SK-N-MC (cell line): Measurements from ENCODE around the gene SUN1.

Experiments
- DNase-seq: peaks from one replicate; pipeline ENCODE4 v3.0.0-alpha.2; 2011; ENCODE audit warnings: low read depth, low spot score
- H3K27ac ChIP-seq: fragments of 200-600 bp; sonication (generic); 2 replicates; pipeline ENCODE4 v1.5.1; 2016; ENCODE audit warnings: mixed run types
- H3K36me3 ChIP-seq: fragments of 200-600 bp; sonication (generic); 2 replicates; pipeline ENCODE4 v1.6.1; 2017; ENCODE audit warnings: antibody characterized with exemption, low read length, mixed read lengths; ENCODE audit not compliant: insufficient read depth
- H3K4me3 ChIP-seq: fragments of 200-600 bp; sonication (generic); 2 replicates; pipeline ENCODE4 v1.5.1; 2016
- H3K9ac ChIP-seq: fragments of 200-600 bp; sonication (generic); 2 replicates; pipeline ENCODE4 v1.8.0; 2017; ENCODE audit warnings: mixed run types, mixed read lengths; ENCODE audit not compliant: insufficient read length
- H3K9me3 ChIP-seq: fragments of 200-600 bp; sonication (generic); 2 replicates; pipeline ENCODE4 v1.6.1; 2017; ENCODE audit warnings: low read depth, mild to moderate bottlenecking, antibody characterized with exemption, low read length, moderate library complexity, mixed read lengths
- EZH2 ChIP-seq: fragments of 200-600 bp; sonication (generic); IDR thresholded peaks from one replicate; pipeline ENCODE4 v1.6.1; 2017; ENCODE audit warnings: antibody characterized with exemption
- FOXP2 ChIP-seq: optimal IDR thresholded peaks from 2 replicates; pipeline ENCODE3; 2011; ENCODE audit warnings: mild to moderate bottlenecking, moderate library complexity; ENCODE audit not compliant: insufficient read depth; ENCODE audit errors: extremely low read length, control extremely low read depth
- POLR2AphosphoS5 ChIP-seq: IDR thresholded peaks from 2 replicates; pipeline ENCODE4 v1.6.1; 2012; ENCODE audit warnings: mild to moderate bottlenecking, low read depth, low read length, borderline replicate concordance

SUN1 gene

DNA sequence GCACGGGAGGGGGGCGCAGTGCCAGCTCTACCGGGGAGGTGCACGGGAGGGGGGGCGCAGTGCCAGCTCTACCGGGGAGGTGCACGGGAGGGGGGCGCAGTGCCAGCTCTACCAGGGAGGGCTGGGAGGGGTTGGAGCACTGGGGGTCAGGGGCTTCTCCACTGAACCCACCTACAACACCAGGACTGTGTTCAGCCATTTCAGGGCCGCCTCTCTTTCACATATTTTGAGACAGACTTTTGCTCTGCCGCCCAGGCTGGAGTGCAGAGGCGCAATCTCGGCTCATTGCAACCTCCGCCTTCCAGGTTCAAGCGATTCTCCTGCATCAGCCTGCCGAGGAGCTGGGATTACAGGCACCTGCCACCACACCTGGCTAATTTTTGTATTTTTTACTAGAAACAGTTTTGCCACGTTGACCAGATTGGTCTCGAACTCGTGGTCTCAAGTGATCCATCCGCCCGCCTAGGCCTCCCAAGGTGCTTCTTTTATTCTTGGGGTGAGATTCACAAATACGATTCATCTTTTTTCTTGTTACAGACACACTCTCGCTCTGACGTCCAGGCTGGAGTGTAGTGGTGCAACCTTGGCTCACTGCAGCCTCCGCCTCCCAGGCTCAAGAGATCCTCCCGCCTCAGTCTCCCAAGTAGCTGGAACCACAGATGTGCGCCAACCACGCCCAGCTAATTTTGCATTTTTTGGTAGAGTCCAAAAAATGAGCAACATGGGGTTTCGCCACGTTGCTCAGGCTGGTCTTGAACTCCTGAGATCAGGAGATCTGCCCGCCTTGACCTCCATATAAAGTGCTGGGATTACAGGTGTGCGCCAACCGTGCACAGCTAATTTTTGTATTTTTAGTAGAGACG is 85.2 kb downstream of the SUN1 start:
- no peaks in the 10 kb centered on the region for H3K36me3 ChIP-seq
- no peak overlapping the region for H3K9ac ChIP-seq
- no peak overlapping the region for H3K4me3 ChIP-seq
- no peak overlapping the region for H3K27ac ChIP-seq
- TF ChIP-seq FOXP2, result no peak
- no peak for TF ChIP-seq POLR2AphosphoS5
- TF ChIP-seq EZH2, result no peak
- DNase-seq, result no peak
- no peaks in the 10 kb centered on the region for H3K9me3 ChIP-seq

DNA sequence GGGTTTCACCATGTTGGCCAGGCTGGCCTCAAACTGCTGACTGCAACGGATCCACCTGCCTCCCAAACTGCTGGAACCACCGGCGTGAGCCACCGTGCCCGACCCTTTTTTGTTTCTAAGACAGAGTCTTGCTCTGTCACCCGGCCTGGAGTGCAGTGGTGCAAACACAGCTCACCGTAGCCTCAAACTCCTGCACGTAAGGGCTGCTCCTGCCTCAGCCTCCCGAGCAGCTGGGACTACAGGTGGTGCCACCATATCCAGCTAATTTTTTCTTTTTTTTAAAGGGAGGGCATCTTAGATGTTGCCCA is 85.8 kb downstream of the SUN1 start:
- DNase-seq, result no peak
- Histone ChIP-seq H3K36me3 (no peaks in the 10 kb centered on the region), H3K4me3 (no peak overlapping the region), H3K27ac (no peak overlapping the region), H3K9me3 (no peaks in the 10 kb centered on the region), H3K9ac (no peak overlapping the region)
- TF ChIP-seq POLR2AphosphoS5, result no peak
- no peak for TF ChIP-seq EZH2

- no peak overlapping the region for H3K9ac ChIP-seq
- no peak overlapping the region for H3K27ac ChIP-seq
- H3K9me3 ChIP-seq, result no peaks in the 10 kb centered on the region
- TF ChIP-seq EZH2 (no peak), FOXP2 (no peak), POLR2AphosphoS5 (no peak)
- no peak for DNase-seq
- no peaks in the 10 kb centered on the region for H3K36me3 ChIP-seq
- no peak overlapping the region for H3K4me3 ChIP-seq
These were observed 86.3 kb downstream of the SUN1 start for GRCh38 chr7:918441-919113.

DNA sequence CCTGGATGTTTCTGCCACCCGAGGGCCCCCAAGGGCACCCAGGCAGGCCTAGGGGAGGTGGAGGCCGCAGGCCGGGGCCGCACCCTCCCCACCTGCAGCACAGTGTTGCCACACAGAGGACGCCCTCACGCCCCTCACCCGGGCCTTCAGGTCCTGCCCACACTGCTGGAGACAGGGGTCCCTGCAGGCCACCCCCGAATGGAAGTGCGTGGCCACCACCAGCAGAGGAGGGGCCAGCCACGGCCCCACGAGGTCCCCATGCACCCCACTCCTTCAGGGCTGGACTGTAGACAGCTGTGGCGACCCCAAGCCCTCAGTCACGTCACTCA is 86.8 kb downstream of the SUN1 start:
- Histone ChIP-seq H3K4me3 (no peak overlapping the region), H3K9ac (no peak overlapping the region), H3K36me3 (no peaks in the 10 kb centered on the region), H3K27ac (no peak overlapping the region), H3K9me3 (no peaks in the 10 kb centered on the region)
- TF ChIP-seq FOXP2, result no peak
- no peak for TF ChIP-seq EZH2
- TF ChIP-seq POLR2AphosphoS5, result no peak
- DNase-seq, result no peak

DNA sequence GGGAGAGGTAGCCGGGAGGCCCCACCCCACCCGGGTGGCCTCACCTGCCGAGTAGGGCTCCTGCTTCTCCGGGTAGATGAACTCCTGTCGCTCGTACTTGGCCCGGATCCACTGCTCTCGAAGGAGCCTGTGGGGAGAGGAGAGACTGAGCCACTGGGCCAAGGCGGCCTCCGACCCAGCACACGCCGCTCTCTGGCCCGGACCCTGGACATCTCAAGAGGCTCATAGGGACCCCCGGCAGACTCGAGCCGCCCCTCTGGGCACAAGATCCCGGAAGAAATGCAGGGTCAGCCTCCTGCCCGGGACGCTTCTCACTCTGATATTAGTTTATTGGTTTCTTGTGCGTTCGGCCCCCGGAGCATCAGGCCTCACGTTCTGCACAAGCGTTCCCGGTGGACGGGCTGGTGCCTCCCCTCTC is 87.7 kb downstream of the SUN1 start:
- TF ChIP-seq POLR2AphosphoS5 (no peak), FOXP2 (no peak), EZH2 (no peak)
- Histone ChIP-seq H3K9me3 (no peaks in the 10 kb centered on the region), H3K4me3 (no peak overlapping the region), H3K36me3 (no peaks in the 10 kb centered on the region), H3K9ac (no peak overlapping the region), H3K27ac (no peak overlapping the region)
- DNase-seq, result no peak

- Histone ChIP-seq H3K36me3 (no peaks in the 10 kb centered on the region), H3K9me3 (no peaks in the 10 kb centered on the region), H3K27ac (no peak overlapping the region), H3K9ac (no peak overlapping the region), H3K4me3 (no peak overlapping the region)
- no peak for DNase-seq
- TF ChIP-seq FOXP2 (no peak), EZH2 (no peak), POLR2AphosphoS5 (no peak)
These were observed 88.2 kb downstream of the SUN1 start for GRCh38 chr7:920351-921070.

DNA sequence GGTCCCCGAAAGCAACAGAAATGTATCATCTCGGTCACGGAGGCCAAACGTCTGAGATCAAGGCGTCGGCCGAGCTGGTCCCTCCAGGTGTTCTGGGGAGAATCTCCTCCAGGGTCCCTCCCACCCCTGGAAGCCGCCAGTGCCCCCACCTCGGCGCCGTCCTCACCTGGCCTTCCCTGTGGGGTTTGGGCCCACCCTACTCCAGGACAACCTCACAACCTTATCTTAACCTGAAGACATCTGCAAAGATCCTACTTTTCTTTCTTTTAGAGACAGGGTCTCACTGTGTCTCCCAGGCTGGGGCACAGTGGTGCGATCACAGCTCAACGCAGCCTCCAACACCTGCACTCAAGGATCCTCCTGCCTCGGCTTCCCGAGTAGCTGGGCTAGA is 88.8 kb downstream of the SUN1 start:
- no peak overlapping the region for H3K27ac ChIP-seq
- DNase-seq, result no peak
- H3K9ac ChIP-seq, result no peak overlapping the region
- H3K9me3 ChIP-seq, result no peaks in the 10 kb centered on the region
- H3K4me3 ChIP-seq, result no peak overlapping the region
- no peak for TF ChIP-seq FOXP2
- TF ChIP-seq POLR2AphosphoS5, result no peak
- TF ChIP-seq EZH2, result no peak
- no peaks in the 10 kb centered on the region for H3K36me3 ChIP-seq

GRCh38 chr7:921581-922333 is 89.5 kb downstream of the SUN1 start:
- no peaks in the 10 kb centered on the region for H3K36me3 ChIP-seq
- H3K27ac ChIP-seq, result no peak overlapping the region
- DNase-seq, result no peak
- H3K4me3 ChIP-seq, result no peak overlapping the region
- H3K9ac ChIP-seq, result no peak overlapping the region
- no peaks in the 10 kb centered on the region for H3K9me3 ChIP-seq
- TF ChIP-seq POLR2AphosphoS5, result no peak
- TF ChIP-seq EZH2, result no peak
- TF ChIP-seq FOXP2, result no peak
